ENCODE results near the gene SYNPO.
A peak's percentile ranks its signal among the peaks of the same experiment; 100 is the strongest.

The SYNPO gene

GRCh38 chr5:150700594-150701377 lies 60.3 kb downstream of the SYNPO start, which contains the start of gene RBM22:
Gene RBM22 (minus strand): TSS chr5:150701062. CDS start chr5:150700985, 77 bp downstream.
- peak; percentile 59 for FAIRE-seq

GRCh38 chr5:150703762-150704161 lies 63.3 kb downstream of the SYNPO start:
- FAIRE-seq, result no peak

GRCh38 chr5:150706776-150707390 lies 66.4 kb downstream of the SYNPO start:
- no peak for FAIRE-seq
